ENCODE data around the gene ELOVL3. TPM values are rescaled to one million over a fixed set of nuclear protein-coding genes. Genes with fewer than 3 reads are reported as not detected.

Gene ELOVL3, protein sequence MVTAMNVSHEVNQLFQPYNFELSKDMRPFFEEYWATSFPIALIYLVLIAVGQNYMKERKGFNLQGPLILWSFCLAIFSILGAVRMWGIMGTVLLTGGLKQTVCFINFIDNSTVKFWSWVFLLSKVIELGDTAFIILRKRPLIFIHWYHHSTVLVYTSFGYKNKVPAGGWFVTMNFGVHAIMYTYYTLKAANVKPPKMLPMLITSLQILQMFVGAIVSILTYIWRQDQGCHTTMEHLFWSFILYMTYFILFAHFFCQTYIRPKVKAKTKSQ
- total RNA-seq: under 1 TPM; 0.58 to 0.65 TPM
- under 1 TPM; 0.12 to 0.92 (median 0.52) TPM for polyA plus RNA-seq (ENCODE audit: insufficient read length in 6 of 6)
- long read RNA-seq, donor 1: 0 reads
- long read RNA-seq, donor 2: 0 reads
- long read RNA-seq, donor 3: 0 reads
- long read RNA-seq, donor 4: 0 reads
- long read RNA-seq, donor 5: 0 reads
- long read RNA-seq, donor 6: 0 reads
- long read RNA-seq, donor 7: 0 reads
- long read RNA-seq, donor 8: 0 reads
- long read RNA-seq, donor 9: 0 reads
- long read RNA-seq, donor 10: 0 reads
- long read RNA-seq, donor 11: 0 reads
- long read RNA-seq, donor 12: 0 reads

DNA sequence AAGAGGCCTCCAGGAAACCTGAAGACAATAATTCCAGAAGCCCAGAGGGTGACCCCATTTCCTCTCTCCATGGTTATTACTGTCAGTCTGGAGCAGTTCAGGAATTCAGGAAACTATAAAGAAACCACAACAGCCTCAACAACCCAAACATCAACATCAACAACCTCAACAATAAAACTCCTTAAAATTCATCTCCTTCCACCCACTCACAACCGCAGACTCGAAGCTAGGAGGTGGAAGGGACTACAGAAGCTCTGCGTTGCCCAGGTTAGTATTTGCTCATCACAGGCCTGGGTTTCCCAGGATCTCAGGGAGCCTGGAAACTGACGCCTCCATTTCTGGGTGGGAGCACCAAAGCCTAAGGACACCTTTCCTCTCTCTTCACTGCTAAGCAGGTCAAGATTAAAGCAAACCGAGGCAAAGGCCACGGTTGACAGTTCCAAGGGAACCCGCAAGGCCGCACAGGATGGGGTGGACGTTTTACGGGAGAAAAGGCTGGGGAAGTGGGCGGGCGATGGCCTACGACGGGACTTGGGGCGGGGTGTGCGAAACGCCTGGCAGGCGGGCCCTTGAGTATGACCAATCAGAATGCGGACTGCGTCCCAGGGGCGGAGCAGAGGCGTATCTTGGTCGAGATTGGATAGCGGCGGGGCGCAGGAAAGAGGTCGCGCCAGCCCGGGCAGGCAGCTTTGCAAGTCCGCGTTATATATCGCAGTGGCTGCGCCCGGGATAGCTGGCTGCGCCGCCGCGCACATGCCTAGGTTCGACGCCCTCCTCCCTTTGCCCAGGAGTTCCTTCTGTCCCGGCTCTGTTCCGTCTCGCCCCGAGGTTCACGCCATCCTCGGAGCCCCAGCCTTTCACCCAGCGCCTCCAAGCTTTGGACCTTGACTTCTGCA is at the start of gene ELOVL3:
Gene ELOVL3, plus strand, starts transcription at position 654 of the 896 bp plus-strand sequence. CDS start 250 bp downstream, outside the sequence.
- Histone ChIP-seq H3K9me3 (no peaks in the 10 kb centered on the region), H3K36me3 (no peaks in the 10 kb centered on the region), H3K27ac (peak within 1 kb of the TSS; percentile 67 to 79), H3K27me3 (peaks cover 6 to 11% of the 10 kb centered on the region in 2 donors), H3K4me1 (peaks cover 20 to 34% of the 10 kb centered on the region in 2 donors), H3K4me3 (peak within 1 kb of the TSS; percentile 16 to 37)
- peak; percentile 96 for ATAC-seq
- peak; percentile 82 to 96 (median 95) for DNase-seq
- intact Hi-C loops (cut with DNase I): no loop called here
- TF ChIP-seq CTCF (IDR thresholded peaks at IDR 0.05): peak in 1 of 2 donors; percentile 21

DNA sequence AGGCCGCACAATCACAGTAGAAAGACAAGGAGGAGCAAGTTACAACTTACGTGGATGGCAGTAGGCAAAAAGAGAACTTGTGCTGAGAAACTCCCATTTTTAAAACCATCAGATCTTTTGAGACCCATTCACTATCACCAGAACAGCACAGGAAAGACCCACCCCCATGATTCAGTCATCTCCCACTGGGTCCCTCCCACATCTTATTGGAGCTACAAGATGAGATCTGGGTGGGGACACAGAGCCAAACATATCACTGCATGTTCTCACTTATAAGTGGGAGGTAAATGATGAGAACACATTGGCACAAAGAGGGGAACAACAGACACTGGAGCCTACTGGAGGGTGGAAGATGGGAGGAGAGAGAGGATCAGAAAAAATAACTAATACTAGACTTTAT is 41.5 kb upstream of the ELOVL3 start:
- DNase-seq (no peak), ATAC-seq (no peak)
- peaks cover 0 to 2% of the 10 kb centered on the region in 2 donors for H3K9me3 ChIP-seq
- no peaks in the 10 kb centered on the region for H3K36me3 ChIP-seq
- no peaks in the 10 kb centered on the region for H3K27me3 ChIP-seq
- peaks cover 0 to 7% of the 10 kb centered on the region in 2 donors for H3K4me1 ChIP-seq
- H3K4me3 ChIP-seq: no peak overlapping the region
- H3K27ac ChIP-seq: no peak overlapping the region
- intact Hi-C loops (cut with DNase I): no loop called here
- TF ChIP-seq CTCF (IDR thresholded peaks at IDR 0.05): no peak

GRCh38 chr10:102185272-102185671 is 40.8 kb upstream of the ELOVL3 start:
- Histone ChIP-seq H3K9me3 (peaks cover 0 to 2% of the 10 kb centered on the region in 2 donors), H3K36me3 (no peaks in the 10 kb centered on the region), H3K4me1 (peaks cover 0 to 7% of the 10 kb centered on the region in 2 donors), H3K4me3 (no peak overlapping the region), H3K27me3 (no peaks in the 10 kb centered on the region), H3K27ac (no peak overlapping the region)
- intact Hi-C loops (cut with DNase I): no loop called here
- no peak for DNase-seq
- ATAC-seq: no peak
- no peak for TF ChIP-seq CTCF (IDR thresholded peaks at IDR 0.05)

DNA sequence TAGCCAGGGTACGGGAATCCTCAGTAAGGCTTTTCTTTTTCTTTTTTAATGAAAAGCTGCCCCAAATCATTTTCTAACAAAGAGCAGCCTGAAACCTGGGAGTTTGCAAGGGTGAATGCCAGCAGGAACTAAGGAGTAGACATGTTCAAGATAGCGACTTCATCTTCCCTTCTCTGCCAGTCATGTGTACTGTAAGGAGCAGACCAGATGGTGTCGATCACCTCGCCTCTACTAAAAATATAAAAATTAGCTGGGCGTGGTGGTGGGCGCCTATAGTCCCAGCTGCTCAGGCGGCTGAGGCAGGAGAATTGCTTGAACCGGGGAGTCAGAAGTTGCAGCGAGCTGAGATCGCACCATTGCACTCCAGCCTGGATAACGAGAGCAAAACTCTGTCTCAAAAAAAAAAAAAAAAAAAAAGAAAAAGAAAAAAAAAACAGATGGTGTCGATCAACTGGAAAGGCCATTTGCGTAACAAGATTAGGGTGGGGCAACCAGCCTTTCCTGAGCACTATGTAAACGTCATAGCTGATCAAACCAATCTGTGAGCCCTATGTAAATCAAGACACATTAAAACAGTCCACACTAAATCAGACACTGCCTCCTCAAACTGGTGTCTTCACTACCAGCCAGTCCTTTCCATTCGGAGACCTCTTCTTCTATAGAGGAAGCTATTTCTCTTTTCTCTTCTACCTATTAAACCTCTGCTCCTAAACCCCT is 40.1 kb upstream of the ELOVL3 start:
- intact Hi-C loops (cut with DNase I): no loop called here
- ATAC-seq (peak; percentile 30), DNase-seq (peak in 2 of 4 donors; percentile 13)
- Histone ChIP-seq H3K27ac (no peak overlapping the region), H3K27me3 (no peaks in the 10 kb centered on the region), H3K9me3 (peaks cover 0 to 2% of the 10 kb centered on the region in 2 donors), H3K4me1 (peaks cover 0 to 7% of the 10 kb centered on the region in 2 donors), H3K4me3 (no peak overlapping the region), H3K36me3 (no peaks in the 10 kb centered on the region)
- no peak for TF ChIP-seq CTCF (IDR thresholded peaks at IDR 0.05)
